Measurements from ENCODE around the gene SLC38A5. TPM values are rescaled to one million over a fixed set of nuclear protein-coding genes. Genes with fewer than 3 reads are reported as not detected.
"Not testable (repeated sequence)": the region's sequence is repeated elsewhere in the genome, so short reads cannot be mapped to it uniquely, and the experiment has no call there.

The SLC38A5 gene
- total RNA-seq, 3 donors from 2014 or later = 0.96 to 12.1 (median 3.8) TPM

- no peaks in the 10 kb centered on the region for H3K4me1 ChIP-seq
- H3K27me3 ChIP-seq = peaks cover 0 to 49% of the 10 kb centered on the region in 2 donors
- H3K4me3 ChIP-seq = no peak overlapping the region
- intact Hi-C loops (cut with DNase I; ENCODE audit: low total_unique reads) = no loop called here
- no peaks in the 10 kb centered on the region for H3K36me3 ChIP-seq
- H3K27ac ChIP-seq = no peak overlapping the region
- H3K9me3 ChIP-seq = peaks cover 0 to 3% of the 10 kb centered on the region in 2 donors
- no peak for TF ChIP-seq POLR2A (IDR thresholded peaks at IDR 0.05)
- no peak for TF ChIP-seq POLR2AphosphoS5 (IDR thresholded peaks at IDR 0.05)
- TF ChIP-seq, protein P1, sequence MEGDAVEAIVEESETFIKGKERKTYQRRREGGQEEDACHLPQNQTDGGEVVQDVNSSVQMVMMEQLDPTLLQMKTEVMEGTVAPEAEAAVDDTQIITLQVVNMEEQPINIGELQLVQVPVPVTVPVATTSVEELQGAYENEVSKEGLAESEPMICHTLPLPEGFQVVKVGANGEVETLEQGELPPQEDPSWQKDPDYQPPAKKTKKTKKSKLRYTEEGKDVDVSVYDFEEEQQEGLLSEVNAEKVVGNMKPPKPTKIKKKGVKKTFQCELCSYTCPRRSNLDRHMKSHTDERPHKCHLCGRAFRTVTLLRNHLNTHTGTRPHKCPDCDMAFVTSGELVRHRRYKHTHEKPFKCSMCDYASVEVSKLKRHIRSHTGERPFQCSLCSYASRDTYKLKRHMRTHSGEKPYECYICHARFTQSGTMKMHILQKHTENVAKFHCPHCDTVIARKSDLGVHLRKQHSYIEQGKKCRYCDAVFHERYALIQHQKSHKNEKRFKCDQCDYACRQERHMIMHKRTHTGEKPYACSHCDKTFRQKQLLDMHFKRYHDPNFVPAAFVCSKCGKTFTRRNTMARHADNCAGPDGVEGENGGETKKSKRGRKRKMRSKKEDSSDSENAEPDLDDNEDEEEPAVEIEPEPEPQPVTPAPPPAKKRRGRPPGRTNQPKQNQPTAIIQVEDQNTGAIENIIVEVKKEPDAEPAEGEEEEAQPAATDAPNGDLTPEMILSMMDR (IDR thresholded peaks at IDR 0.05) = no peak
- no peak for DNase-seq (ENCODE audit: low spot score in 2 of 2)
Measured at GRCh38 chrX:48459483-48459882, 10.6 kb downstream of the SLC38A5 start.

- H3K27ac ChIP-seq = no peak overlapping the region
- no peaks in the 10 kb centered on the region for H3K4me1 ChIP-seq
- no peak overlapping the region for H3K4me3 ChIP-seq
- TF ChIP-seq, protein P1 (IDR thresholded peaks at IDR 0.05) = no peak
- TF ChIP-seq POLR2A (IDR thresholded peaks at IDR 0.05) (no peak), POLR2AphosphoS5 (IDR thresholded peaks at IDR 0.05) (no peak)
- DNase-seq (ENCODE audit: low spot score in 2 of 2) = no peak
- H3K27me3 ChIP-seq = peaks cover 0 to 51% of the 10 kb centered on the region in 2 donors
- H3K36me3 ChIP-seq = no peaks in the 10 kb centered on the region
- intact Hi-C loops (cut with DNase I; ENCODE audit: low total_unique reads) = no loop called here
- peaks cover 0 to 3% of the 10 kb centered on the region in 2 donors for H3K9me3 ChIP-seq
Measured at GRCh38 chrX:48458711-48459110, 11.3 kb downstream of the SLC38A5 start.

DNA sequence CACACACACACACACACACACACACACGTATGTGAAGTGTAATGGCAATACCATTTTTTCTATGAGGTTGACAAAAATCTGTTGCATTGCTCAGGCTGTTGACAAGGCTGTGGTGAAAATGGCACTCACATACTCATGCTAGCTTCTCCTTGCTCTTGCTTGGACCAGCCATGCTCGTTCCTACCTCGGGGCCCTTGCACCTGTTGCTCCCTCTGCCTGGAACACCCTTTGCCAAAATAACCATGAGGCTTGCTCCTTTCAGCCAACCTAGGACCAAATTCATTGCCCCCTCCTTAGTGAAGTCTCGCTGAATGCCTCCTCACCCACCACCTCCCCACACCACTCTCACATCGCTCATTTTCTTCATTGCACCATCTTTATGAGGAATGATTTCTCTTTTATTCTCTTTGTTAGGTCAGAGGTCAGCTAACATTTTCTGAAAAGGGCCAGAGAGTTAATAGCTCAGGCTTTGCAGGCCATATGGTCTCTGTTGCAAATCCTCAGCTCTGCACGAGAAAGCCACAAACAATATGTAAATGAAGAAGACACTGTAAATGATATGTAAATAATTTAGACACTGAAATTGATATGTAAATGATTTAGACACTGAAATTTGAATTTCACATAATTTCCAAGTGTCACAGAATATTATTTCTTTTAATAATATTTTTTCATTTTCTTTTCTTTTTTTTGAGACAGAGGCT lies 13.3 kb downstream of the SLC38A5 start:
- TF ChIP-seq, protein P1 (IDR thresholded peaks at IDR 0.05) = no peak
- TF ChIP-seq POLR2AphosphoS5 (IDR thresholded peaks at IDR 0.05) (no peak), POLR2A (IDR thresholded peaks at IDR 0.05) (no peak)
- no peak overlapping the region for H3K27ac ChIP-seq
- H3K9me3 ChIP-seq = peaks cover 0 to 3% of the 10 kb centered on the region in 2 donors
- peaks cover 0 to 37% of the 10 kb centered on the region in 2 donors for H3K27me3 ChIP-seq
- H3K4me1 ChIP-seq = no peaks in the 10 kb centered on the region
- no peaks in the 10 kb centered on the region for H3K36me3 ChIP-seq
- H3K4me3 ChIP-seq = no peak overlapping the region
- no peak for DNase-seq (ENCODE audit: low spot score in 2 of 2)
- intact Hi-C loops (cut with DNase I; ENCODE audit: low total_unique reads) = no loop called here

DNA sequence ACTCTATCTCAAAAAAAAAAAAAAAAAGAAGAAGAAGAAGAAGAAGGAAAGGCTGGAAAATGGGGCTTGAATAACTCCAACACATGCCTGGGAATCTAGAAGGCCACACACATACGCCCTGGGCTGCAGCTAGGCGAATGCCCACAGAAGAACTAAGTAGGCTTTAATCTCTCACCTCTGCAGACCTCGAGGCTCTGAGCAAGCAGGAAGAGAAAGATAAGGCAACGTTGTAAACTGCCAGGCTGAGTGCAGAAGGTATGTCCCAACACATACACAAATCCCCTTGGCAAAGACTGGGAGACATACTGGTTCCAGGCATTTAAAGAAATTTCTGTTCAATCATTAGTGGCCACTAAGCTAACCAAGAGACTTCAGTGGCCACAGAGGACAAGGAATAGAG lies 18.4 kb downstream of the SLC38A5 start:
- no peaks in the 10 kb centered on the region for H3K4me1 ChIP-seq
- no peak overlapping the region for H3K4me3 ChIP-seq
- intact Hi-C loops (cut with DNase I; ENCODE audit: low total_unique reads) = no loop called here
- no peak for DNase-seq (ENCODE audit: low spot score in 2 of 2)
- H3K27me3 ChIP-seq = peaks cover 0 to 32% of the 10 kb centered on the region in 2 donors
- H3K9me3 ChIP-seq = peaks cover 0 to 3% of the 10 kb centered on the region in 2 donors
- no peak for TF ChIP-seq POLR2A (IDR thresholded peaks at IDR 0.05)
- TF ChIP-seq, protein P1 (IDR thresholded peaks at IDR 0.05) = no peak
- no peaks in the 10 kb centered on the region for H3K36me3 ChIP-seq
- H3K27ac ChIP-seq = no peak overlapping the region

- no peak overlapping the region for H3K4me3 ChIP-seq
- no peak for TF ChIP-seq POLR2A (IDR thresholded peaks at IDR 0.05)
- no peak for TF ChIP-seq POLR2AphosphoS5 (IDR thresholded peaks at IDR 0.05)
- H3K27ac ChIP-seq = no peak overlapping the region
- no peaks in the 10 kb centered on the region for H3K36me3 ChIP-seq
- DNase-seq (ENCODE audit: low spot score in 2 of 2) = no peak
- H3K9me3 ChIP-seq = no peaks in the 10 kb centered on the region
- H3K4me1 ChIP-seq = no peaks in the 10 kb centered on the region
- intact Hi-C loops (cut with DNase I; ENCODE audit: low total_unique reads) = no loop called here
- H3K27me3 ChIP-seq = peaks cover 0 to 32% of the 10 kb centered on the region in 2 donors
Measured at GRCh38 chrX:48450076-48450475, 20.0 kb downstream of the SLC38A5 start.

GRCh38 chrX:48447201-48447600 lies 22.9 kb downstream of the SLC38A5 start:
- H3K27ac ChIP-seq; DNase-seq (ENCODE audit: low spot score in 2 of 2); H3K4me3 ChIP-seq; H3K9me3 ChIP-seq; H3K36me3 ChIP-seq; intact Hi-C loops (cut with DNase I; ENCODE audit: low total_unique reads); H3K4me1 ChIP-seq: not testable (repeated sequence)
- H3K27me3 ChIP-seq = peaks cover 0 to 27% of the 10 kb centered on the region in 2 donors

DNA sequence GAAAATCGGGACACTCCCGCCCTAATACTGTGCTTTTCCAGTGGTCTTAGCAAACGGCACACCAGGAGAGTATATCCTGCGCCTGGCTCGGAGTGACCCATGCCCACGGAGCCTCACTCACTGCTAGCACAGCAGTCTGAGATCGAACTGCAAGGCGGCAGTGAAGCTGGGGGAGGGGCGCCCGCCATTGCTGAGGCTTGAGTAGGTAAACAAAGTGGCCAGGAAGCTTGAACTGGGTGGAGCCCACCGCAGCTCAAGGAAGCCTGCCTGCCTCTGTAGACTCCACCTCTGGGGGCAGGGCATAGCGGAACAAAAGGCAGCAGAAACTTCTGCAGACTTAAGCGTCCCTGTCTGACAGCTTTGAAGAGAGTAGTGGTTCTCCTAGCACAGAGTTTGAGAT lies 36.3 kb downstream of the SLC38A5 start:
- H3K27ac ChIP-seq; H3K4me1 ChIP-seq; H3K36me3 ChIP-seq; intact Hi-C loops (cut with DNase I; ENCODE audit: low total_unique reads); DNase-seq (ENCODE audit: low spot score in 2 of 2); H3K4me3 ChIP-seq: not testable (repeated sequence)
- peaks cover 9 to 17% of the 10 kb centered on the region in 2 donors for H3K9me3 ChIP-seq
- peaks cover 0 to 22% of the 10 kb centered on the region in 2 donors for H3K27me3 ChIP-seq

DNA sequence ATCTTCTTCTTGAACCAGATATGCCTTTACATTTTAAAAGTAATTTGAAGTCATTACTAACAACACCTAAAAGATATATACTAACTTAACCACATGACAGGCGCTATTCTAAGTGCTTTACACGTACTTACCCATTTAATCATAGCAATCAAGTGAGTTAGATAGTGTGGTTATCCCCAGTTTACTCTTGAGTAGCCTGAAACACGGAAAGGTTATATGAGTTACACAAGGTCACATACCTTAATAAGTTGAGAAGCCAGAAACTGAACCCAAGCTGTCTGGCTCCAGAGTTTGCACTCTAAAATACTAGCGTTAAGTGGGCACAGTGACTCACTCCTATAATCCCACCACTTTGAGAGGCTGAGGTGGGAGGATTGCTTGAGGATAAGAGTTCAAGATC lies 39.9 kb downstream of the SLC38A5 start:
- H3K36me3 ChIP-seq; intact Hi-C loops (cut with DNase I; ENCODE audit: low total_unique reads); H3K4me3 ChIP-seq: not testable (repeated sequence)

DNA sequence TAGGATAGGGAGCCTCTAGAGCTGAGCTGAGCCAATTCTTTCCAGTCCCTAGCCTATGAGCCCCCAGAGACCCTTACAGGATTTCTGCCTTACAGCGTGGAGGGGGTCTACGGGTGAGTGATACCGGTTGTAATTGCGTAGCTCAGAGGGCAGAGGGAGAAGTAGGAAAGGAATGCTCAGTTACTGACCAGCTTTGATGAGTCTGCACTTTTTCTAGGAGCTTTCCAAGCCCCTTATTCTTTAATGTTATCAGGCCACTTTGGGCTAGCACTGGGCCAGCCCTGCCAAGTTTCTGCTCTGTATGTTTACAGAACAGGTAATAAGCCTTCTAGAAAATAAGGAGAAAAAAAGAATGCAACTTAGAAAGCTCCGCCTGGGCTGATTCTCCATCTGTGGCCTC lies 40.5 kb downstream of the SLC38A5 start:
- H3K4me3 ChIP-seq; H3K4me1 ChIP-seq; intact Hi-C loops (cut with DNase I; ENCODE audit: low total_unique reads); H3K27ac ChIP-seq; DNase-seq (ENCODE audit: low spot score in 2 of 2); H3K36me3 ChIP-seq: not testable (repeated sequence)
- Histone ChIP-seq H3K9me3 (peaks cover 8 to 13% of the 10 kb centered on the region in 2 donors), H3K27me3 (peaks cover 0 to 22% of the 10 kb centered on the region in 2 donors)

More for the DNA sequence above, 39.9 kb downstream of the SLC38A5 start:
- H3K4me1 ChIP-seq; H3K27ac ChIP-seq; DNase-seq (ENCODE audit: low spot score in 2 of 2): not testable (repeated sequence)
- Histone ChIP-seq H3K27me3 (peaks cover 0 to 22% of the 10 kb centered on the region in 2 donors), H3K9me3 (peaks cover 9 to 15% of the 10 kb centered on the region in 2 donors)
